Measurements from ENCODE around the gene RAB9A.

Gene RAB9A

GRCh38 chrX:13689741-13690211, 848 bp downstream of the RAB9A start:
- TF ChIP-seq, protein P1, sequence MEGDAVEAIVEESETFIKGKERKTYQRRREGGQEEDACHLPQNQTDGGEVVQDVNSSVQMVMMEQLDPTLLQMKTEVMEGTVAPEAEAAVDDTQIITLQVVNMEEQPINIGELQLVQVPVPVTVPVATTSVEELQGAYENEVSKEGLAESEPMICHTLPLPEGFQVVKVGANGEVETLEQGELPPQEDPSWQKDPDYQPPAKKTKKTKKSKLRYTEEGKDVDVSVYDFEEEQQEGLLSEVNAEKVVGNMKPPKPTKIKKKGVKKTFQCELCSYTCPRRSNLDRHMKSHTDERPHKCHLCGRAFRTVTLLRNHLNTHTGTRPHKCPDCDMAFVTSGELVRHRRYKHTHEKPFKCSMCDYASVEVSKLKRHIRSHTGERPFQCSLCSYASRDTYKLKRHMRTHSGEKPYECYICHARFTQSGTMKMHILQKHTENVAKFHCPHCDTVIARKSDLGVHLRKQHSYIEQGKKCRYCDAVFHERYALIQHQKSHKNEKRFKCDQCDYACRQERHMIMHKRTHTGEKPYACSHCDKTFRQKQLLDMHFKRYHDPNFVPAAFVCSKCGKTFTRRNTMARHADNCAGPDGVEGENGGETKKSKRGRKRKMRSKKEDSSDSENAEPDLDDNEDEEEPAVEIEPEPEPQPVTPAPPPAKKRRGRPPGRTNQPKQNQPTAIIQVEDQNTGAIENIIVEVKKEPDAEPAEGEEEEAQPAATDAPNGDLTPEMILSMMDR (IDR thresholded peaks at IDR 0.05; ENCODE audit: insufficient read depth, low read length, missing control alignments), result no peak
- POLR2A ChIA-PET, result no interaction called here
- DNase-seq (ENCODE audit: low read depth, low spot score), result no peak
- H3K4me3 ChIP-seq (ENCODE audit: low read depth, low read length), result peak overlapping the region; percentile 72
- CTCF ChIA-PET, result no interaction called here

GRCh38 chrX:13690836-13691235, 1.9 kb downstream of the RAB9A start:
- TF ChIP-seq, protein P1 (IDR thresholded peaks at IDR 0.05; ENCODE audit: insufficient read depth, low read length, missing control alignments), result no peak
- POLR2A ChIA-PET, result no interaction called here
- CTCF ChIA-PET, result interaction anchor here (1.9 kb wide), 1 partner anchor 15 kb away, joined by 4 read pairs; no protein-coding TSS in a partner anchor
- DNase-seq (ENCODE audit: low read depth, low spot score), result no peak
- H3K4me3 ChIP-seq (ENCODE audit: low read depth, low read length), result peak overlapping the region; percentile 72

- no peak for DNase-seq (ENCODE audit: low read depth, low spot score)
- H3K4me3 ChIP-seq (ENCODE audit: low read depth, low read length), result no peak overlapping the region
- CTCF ChIA-PET, result interaction anchor here (1.7 to 1.9 kb wide), 2 partner anchors 14 to 185 kb away, joined by 4 to 5 read pairs; no protein-coding TSS in a partner anchor
- POLR2A ChIA-PET, result no interaction called here
- TF ChIP-seq, protein P1 (IDR thresholded peaks at IDR 0.05; ENCODE audit: insufficient read depth, low read length, missing control alignments), result no peak
These were observed 3.0 kb downstream of the RAB9A start for GRCh38 chrX:13691841-13692371.

- H3K4me3 ChIP-seq (ENCODE audit: low read depth, low read length), result no peak overlapping the region
- DNase-seq (ENCODE audit: low read depth, low spot score), result no peak
- TF ChIP-seq, protein P1 (IDR thresholded peaks at IDR 0.05; ENCODE audit: insufficient read depth, low read length, missing control alignments), result no peak
- CTCF ChIA-PET, result interaction anchor here (1.2 to 1.7 kb wide), 2 partner anchors 186 to 746 kb away, joined by 3 to 5 read pairs; no protein-coding TSS in a partner anchor
- POLR2A ChIA-PET, result no interaction called here
These were observed 3.9 kb downstream of the RAB9A start for GRCh38 chrX:13692771-13693231.

DNA sequence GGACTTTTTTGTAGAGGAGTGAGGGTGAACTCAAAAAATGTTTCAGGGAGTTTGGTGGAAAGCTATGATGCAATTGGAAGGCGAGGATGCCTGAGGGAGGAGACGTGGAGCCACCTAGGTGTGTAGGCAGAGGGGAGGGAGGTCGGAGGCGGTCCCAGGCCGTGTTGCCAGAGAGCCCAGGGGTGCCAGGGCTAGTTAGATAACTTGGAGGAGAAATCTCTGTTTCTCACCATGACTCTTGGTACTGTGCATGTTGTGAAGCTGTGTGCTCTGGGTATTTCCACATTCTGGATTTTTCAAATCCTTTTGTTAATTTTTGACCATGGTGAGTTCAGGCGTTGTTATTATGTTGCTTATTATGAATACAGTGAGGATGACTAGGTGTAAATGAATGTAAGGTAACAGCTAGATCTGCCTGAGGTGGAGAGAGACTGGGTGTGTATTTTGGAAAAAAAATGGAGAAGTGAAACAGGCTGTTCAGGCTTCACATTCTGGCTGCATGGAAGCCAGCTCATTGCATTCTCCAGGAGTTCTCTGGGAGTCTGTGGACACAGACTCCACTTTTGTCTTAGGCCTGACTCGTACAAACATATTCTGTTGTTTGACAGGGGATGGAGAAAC, 4.5 kb downstream of the RAB9A start:
- ChIA-PET CTCF (interaction anchor here (1.2 to 1.7 kb wide), 2 partner anchors 186 to 747 kb away, joined by 3 to 5 read pairs; no protein-coding TSS in a partner anchor), POLR2A (no interaction called here)
- no peak for DNase-seq (ENCODE audit: low read depth, low spot score)
- TF ChIP-seq, protein P1 (IDR thresholded peaks at IDR 0.05; ENCODE audit: insufficient read depth, low read length, missing control alignments), result no peak
- no peak overlapping the region for H3K4me3 ChIP-seq (ENCODE audit: low read depth, low read length)

DNA sequence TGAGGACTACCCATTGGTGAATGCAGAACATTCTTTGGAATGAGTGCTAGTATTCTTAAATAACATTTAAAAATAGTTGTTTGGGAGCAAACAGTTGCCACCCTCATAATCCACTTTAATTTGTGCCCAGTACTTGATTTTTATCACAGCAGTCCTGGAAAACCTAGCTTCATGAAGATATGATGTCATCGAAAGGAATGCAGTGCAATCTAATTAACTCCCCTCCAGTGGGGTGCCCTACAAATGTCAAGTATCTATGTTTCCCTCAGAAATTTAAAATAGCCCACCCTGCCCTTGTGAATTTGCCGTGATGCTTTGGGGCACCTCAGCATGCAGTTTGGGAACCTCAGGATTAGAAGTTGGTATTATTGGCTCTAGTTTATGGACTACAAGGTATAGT, 5.4 kb downstream of the RAB9A start:
- CTCF ChIA-PET, result interaction anchor here (0.9 to 1.0 kb wide), 2 partner anchors 11 to 55 kb away, joined by 3 read pairs; no protein-coding TSS in a partner anchor
- no peak overlapping the region for H3K4me3 ChIP-seq (ENCODE audit: low read depth, low read length)
- TF ChIP-seq, protein P1 (IDR thresholded peaks at IDR 0.05; ENCODE audit: insufficient read depth, low read length, missing control alignments), result no peak
- DNase-seq (ENCODE audit: low read depth, low spot score), result no peak
- POLR2A ChIA-PET, result no interaction called here

Measured in AG04449 (cell line).